Liver (tissue), 9 donors: ENCODE results near the gene TNFAIP6. TPM values are rescaled to one million over a fixed set of nuclear protein-coding genes. Genes with fewer than 3 reads are reported as not detected.

Experiments
- DNase-seq: peaks from one replicate; pipeline ENCODE4 v3.0.0-alpha.2; 2017; ENCODE audit warnings: low spot score
- H3K27ac ChIP-seq, 2 donors: one replicate each; pipeline ENCODE4 v1.7.0; 2013; ENCODE audit warnings: inconsistent platforms in 2 of 2, low read length in 2 of 2, control low read depth in 1 of 2, low read depth in 1 of 2, mild to moderate bottlenecking in 1 of 2
- H3K27me3 ChIP-seq, 4 donors: one replicate each; pipeline versions ENCODE4 v1.6.1 to v1.7.0; 2013; ENCODE audit warnings: low read length in 3 of 4, inconsistent platforms in 1 of 4, mild to moderate bottlenecking in 1 of 4, moderate library complexity in 1 of 4; ENCODE audit not compliant: control insufficient read depth in 4 of 4, insufficient read depth in 4 of 4
- H3K36me3 ChIP-seq, 4 donors: one replicate each; pipeline versions ENCODE4 v1.6.1 to v1.7.0; 2013; ENCODE audit warnings: low read length in 3 of 4, mild to moderate bottlenecking in 3 of 4, low read depth in 1 of 4, moderate library complexity in 1 of 4; ENCODE audit not compliant: control insufficient read depth in 4 of 4, insufficient read depth in 3 of 4
- H3K4me1 ChIP-seq, 4 donors: one replicate each; pipeline versions ENCODE4 v1.6.1 to v1.7.0; 2013; ENCODE audit warnings: low read length in 3 of 4, mild to moderate bottlenecking in 3 of 4, moderate library complexity in 1 of 4; ENCODE audit not compliant: control insufficient read depth in 4 of 4, insufficient read depth in 4 of 4
- H3K4me3 ChIP-seq, 3 donors: one replicate each; pipeline versions ENCODE4 v1.6.1 to v1.7.0; 2013; ENCODE audit warnings: low read length in 3 of 3, control low read depth in 1 of 3, low read depth in 1 of 3, mild to moderate bottlenecking in 1 of 3
- H3K9ac ChIP-seq, 2 donors: one replicate each; pipeline ENCODE4 v1.7.0; 2013; ENCODE audit warnings: low read length in 2 of 2, mild to moderate bottlenecking in 2 of 2, moderate library complexity in 2 of 2, control low read depth in 1 of 2, low read depth in 1 of 2
- H3K9me3 ChIP-seq, 4 donors: one replicate each; pipeline versions ENCODE4 v1.6.1 to v1.7.0; 2013; ENCODE audit warnings: low read length in 3 of 4; ENCODE audit not compliant: control insufficient read depth in 4 of 4
- CTCF ChIP-seq: fragments of 150-350 bp; IDR thresholded peaks from 2 replicates; pipeline ENCODE4 v1.5.1; 2017; ENCODE audit warnings: improper control_type of control experiment, low read depth, low read length; ENCODE audit not compliant: missing input control
- FOXA1 ChIP-seq: IDR thresholded peaks from 2 replicates; pipeline ENCODE4 v1.6.1; 2016; ENCODE audit warnings: antibody characterized with exemption
- GABPA ChIP-seq, 2 donors: IDR thresholded peaks in 1 of 2; conservative IDR thresholded peaks in 1 of 2; 2 replicates each; pipeline ENCODE4 v1.6.1; 2016; ENCODE audit warnings: antibody characterized with exemption in 2 of 2, mild to moderate bottlenecking in 1 of 2, moderate library complexity in 1 of 2
- HNF4A ChIP-seq, 2 donors: conservative IDR thresholded peaks; 2 replicates each; pipeline ENCODE4 v1.6.1; 2016; ENCODE audit warnings: antibody characterized with exemption in 2 of 2, mild to moderate bottlenecking in 2 of 2
- JUND ChIP-seq, 2 donors: IDR thresholded peaks; 2 replicates each; pipeline ENCODE4 v1.6.1; 2016; ENCODE audit warnings: antibody characterized with exemption in 2 of 2
- NR2F2 ChIP-seq: IDR thresholded peaks from 2 replicates; pipeline ENCODE4 v1.6.1; 2016; ENCODE audit warnings: antibody characterized with exemption
- RAD21 ChIP-seq, 2 donors: IDR thresholded peaks; 2 replicates each; pipeline ENCODE4 v1.6.1; 2016; ENCODE audit warnings: antibody characterized with exemption in 2 of 2, mild to moderate bottlenecking in 2 of 2
- REST ChIP-seq: IDR thresholded peaks from 2 replicates; pipeline ENCODE4 v1.6.1; 2016; ENCODE audit warnings: antibody characterized with exemption, mild to moderate bottlenecking
- RXRA ChIP-seq, 2 donors: IDR thresholded peaks; 2 replicates each; pipeline ENCODE4 v1.6.1; 2017 to 2018; ENCODE audit warnings: antibody characterized with exemption in 2 of 2, mild to moderate bottlenecking in 1 of 2
- SP1 ChIP-seq: IDR thresholded peaks from 2 replicates; pipeline ENCODE4 v1.6.1; 2018; ENCODE audit warnings: antibody characterized with exemption, mild to moderate bottlenecking
- TAF1 ChIP-seq: conservative IDR thresholded peaks from 2 replicates; pipeline ENCODE4 v1.6.1; 2016; ENCODE audit warnings: antibody characterized with exemption, mild to moderate bottlenecking
- YY1 ChIP-seq: IDR thresholded peaks from 2 replicates; pipeline ENCODE4 v1.6.1; 2016; ENCODE audit warnings: antibody characterized with exemption, mild to moderate bottlenecking
- WGBS: extraction: QIAGEN DNeasy Blood & Tissue Kit; methylation state at CpG from one replicate; pipeline ENCODE4 v1.1.7; 2013; 5-methylcytosine and 5-hydroxymethylcytosine counted together
- polyA plus RNA-seq, 2 donors: library from polyadenylated mRNA; stranded (reverse) in 1 of 2; unstranded in 1 of 2; fragments of 200-250 nt in 1 of 2; fragments of >200 nt in 1 of 2; fragmentation: Nextera tagmentation in 1 of 2; extraction: Ambion mirVana in 1 of 2; gene quantifications; one replicate each; pipeline versions ENCODE4 v1.2.1 to v1.2.3, GENCODE V29; 2013 to 2015
- total RNA-seq, 2 donors: library from RNA; depleted of rRNA; stranded (reverse); fragments of >200 nt; gene quantifications; one replicate each; pipeline ENCODE4 v1.2.3, GENCODE V29; 2014
- TF ChIP-seq, protein P1 (sequence below): IDR thresholded peaks from 2 replicates; pipeline ENCODE4 v1.6.1; 2016; ENCODE audit warnings: antibody characterized with exemption
- donor health status: healthy.
- donor health status: healthy.
- donor health status: healthy.
- donor health status: healthy.
- donor health status: healthy.

The TNFAIP6 gene
- total and polyA plus RNA-seq, 4 donors = 0.17 to 0.28 (median 0.20) TPM

DNA sequence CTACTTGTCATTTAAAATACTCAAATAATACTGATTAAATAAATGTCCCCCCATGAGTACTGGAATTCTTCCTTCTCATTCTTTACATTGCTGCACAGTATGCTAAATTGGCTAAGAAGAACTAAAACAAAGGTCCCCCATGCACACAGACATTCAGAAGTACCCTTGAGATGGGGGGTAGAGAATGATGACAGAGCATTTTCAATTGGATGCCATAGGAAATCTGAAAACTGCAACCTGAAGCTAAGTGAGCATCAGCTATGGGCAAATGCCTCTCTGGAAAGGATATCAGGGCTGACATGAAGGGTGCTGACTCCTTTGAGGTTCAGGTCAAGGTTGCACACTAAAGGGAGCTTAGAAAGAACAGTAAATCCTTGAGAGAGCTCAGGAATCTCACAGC is 10.1 kb upstream of the TNFAIP6 start (continued):
- no peak for TF ChIP-seq CTCF
- TF ChIP-seq SP1 = no peak
- no peak for TF ChIP-seq TAF1
- no peak for TF ChIP-seq RXRA (IDR thresholded peaks at IDR 0.05)
- TF ChIP-seq NR2F2 = no peak
- TF ChIP-seq RAD21 (IDR thresholded peaks at IDR 0.05) = no peak
- TF ChIP-seq YY1 = no peak
- no peak for TF ChIP-seq FOXA1
- TF ChIP-seq, protein P1, sequence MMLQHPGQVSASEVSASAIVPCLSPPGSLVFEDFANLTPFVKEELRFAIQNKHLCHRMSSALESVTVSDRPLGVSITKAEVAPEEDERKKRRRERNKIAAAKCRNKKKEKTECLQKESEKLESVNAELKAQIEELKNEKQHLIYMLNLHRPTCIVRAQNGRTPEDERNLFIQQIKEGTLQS = no peak

- Histone ChIP-seq H3K27me3 (no peaks in the 10 kb centered on the region), H3K9me3 (peaks cover 0 to 3% (median 1%) of the 10 kb centered on the region in 4 donors), H3K36me3 (no peaks in the 10 kb centered on the region), H3K4me1 (no peaks in the 10 kb centered on the region), H3K9ac (no peak overlapping the region), H3K27ac (no peak overlapping the region), H3K4me3 (no peak overlapping the region)
- no peak for TF ChIP-seq NR2F2
- TF ChIP-seq, protein P1 = no peak
- WGBS = 46% methylated on average over 5 of the region's 5 CpGs
- DNase-seq = no peak
Observed at GRCh38 chr2:151347906-151348305, 9.5 kb upstream of the TNFAIP6 start.

- no peak overlapping the region for H3K4me3 ChIP-seq
- H3K4me1 ChIP-seq = no peaks in the 10 kb centered on the region
- H3K27me3 ChIP-seq = no peaks in the 10 kb centered on the region
- no peaks in the 10 kb centered on the region for H3K9me3 ChIP-seq
- H3K36me3 ChIP-seq = no peaks in the 10 kb centered on the region
- no peak overlapping the region for H3K27ac ChIP-seq
- WGBS = 94% methylated on average over 4 of the region's 4 CpGs
- no peak overlapping the region for H3K9ac ChIP-seq
- TF ChIP-seq HNF4A (conservative IDR thresholded peaks at IDR 0.05) (no peak), NR2F2 (no peak), REST (no peak), GABPA (IDR thresholded peaks at IDR 0.05 in 1 of 2, conservative IDR thresholded peaks at IDR 0.05 in 1 of 2) (no peak), TAF1 (no peak), FOXA1 (no peak), JUND (IDR thresholded peaks at IDR 0.05) (no peak), RXRA (IDR thresholded peaks at IDR 0.05) (no peak)
- TF ChIP-seq, protein P1 = no peak
- no peak for DNase-seq
Observed at GRCh38 chr2:151350579-151351195, 6.7 kb upstream of the TNFAIP6 start.
